ENCODE data around the gene PHF2.

GRCh38 chr9:93697352-93698139, 121.2 kb downstream of the PHF2 start:
- TF ChIP-seq POLR2A (IDR thresholded peaks at IDR 0.05), result no peak
- TF ChIP-seq, protein P1, sequence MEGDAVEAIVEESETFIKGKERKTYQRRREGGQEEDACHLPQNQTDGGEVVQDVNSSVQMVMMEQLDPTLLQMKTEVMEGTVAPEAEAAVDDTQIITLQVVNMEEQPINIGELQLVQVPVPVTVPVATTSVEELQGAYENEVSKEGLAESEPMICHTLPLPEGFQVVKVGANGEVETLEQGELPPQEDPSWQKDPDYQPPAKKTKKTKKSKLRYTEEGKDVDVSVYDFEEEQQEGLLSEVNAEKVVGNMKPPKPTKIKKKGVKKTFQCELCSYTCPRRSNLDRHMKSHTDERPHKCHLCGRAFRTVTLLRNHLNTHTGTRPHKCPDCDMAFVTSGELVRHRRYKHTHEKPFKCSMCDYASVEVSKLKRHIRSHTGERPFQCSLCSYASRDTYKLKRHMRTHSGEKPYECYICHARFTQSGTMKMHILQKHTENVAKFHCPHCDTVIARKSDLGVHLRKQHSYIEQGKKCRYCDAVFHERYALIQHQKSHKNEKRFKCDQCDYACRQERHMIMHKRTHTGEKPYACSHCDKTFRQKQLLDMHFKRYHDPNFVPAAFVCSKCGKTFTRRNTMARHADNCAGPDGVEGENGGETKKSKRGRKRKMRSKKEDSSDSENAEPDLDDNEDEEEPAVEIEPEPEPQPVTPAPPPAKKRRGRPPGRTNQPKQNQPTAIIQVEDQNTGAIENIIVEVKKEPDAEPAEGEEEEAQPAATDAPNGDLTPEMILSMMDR (IDR thresholded peaks at IDR 0.05), result no peak
